ENCODE data around the gene SLC4A1. TPM values are rescaled to one million over a fixed set of nuclear protein-coding genes. Genes with fewer than 3 reads are reported as not detected.

Gene SLC4A1
- 0.10 and 0.13 TPM in 2 replicates for total RNA-seq

DNA sequence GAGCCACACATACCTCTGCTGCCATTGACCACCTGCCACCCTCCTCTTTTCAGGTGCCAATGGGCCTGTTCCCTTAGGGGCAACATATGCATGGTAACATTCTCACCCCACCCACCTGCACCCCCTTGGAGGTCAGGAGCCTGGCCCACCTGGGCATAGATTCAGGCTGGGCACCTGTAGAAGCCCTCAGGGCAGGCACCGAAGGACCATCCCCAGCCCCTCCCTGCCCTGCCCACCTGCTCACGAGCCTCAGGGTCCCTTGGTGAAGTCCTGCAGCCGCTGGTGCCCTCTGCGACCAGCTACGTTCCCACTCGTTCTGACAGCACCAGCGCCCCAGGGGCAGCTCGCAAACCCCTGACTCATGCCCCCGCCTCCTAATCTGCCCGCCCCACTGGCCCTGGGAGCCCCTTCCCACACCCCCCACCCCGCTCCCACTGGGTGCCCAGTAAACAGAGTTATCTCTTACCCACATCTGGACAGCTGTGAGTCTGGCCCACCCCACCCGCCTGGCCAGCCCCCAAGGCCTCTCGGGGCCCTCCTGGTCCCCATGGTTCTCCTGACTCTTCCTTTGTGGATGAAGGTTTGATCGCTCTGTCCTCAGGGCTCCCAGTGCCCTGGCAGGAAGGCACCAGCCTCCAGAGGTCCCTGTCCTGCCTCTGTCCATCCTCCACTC, at the start of gene SLC4A1:
Gene SLC4A1 (minus strand): TSS at position 318 of the 673 bp plus-strand sequence. CDS start 5,269 bp downstream, outside the sequence.
- no peaks in the 10 kb centered on the region for H3K36me3 Mint-ChIP-seq (ENCODE audit: low read depth)
- no peak within 1 kb of the TSS for H3K27ac Mint-ChIP-seq
- H3K4me1 Mint-ChIP-seq: no peaks in the 10 kb centered on the region

DNA sequence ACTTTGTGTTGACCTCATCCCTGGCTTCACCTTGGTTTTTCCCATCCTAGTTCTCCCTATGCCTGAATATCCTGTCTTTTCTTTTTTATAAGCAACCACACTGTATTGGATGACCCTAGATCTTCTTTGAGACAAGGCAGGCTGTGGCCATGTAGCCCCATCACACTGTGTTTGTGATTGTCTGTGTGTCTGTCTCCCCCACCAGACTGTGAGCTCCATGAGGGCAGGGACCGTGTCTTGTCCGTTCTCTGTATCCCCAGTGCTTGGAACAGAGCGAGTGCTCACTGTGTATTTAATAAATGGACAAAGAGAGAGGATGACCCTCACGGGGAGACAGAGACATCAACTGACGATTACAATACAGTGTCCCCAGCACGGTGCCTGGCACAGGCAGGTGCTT, 49.6 kb upstream of the SLC4A1 start:
- POLR2A ChIA-PET: interaction anchor here (1.6 kb wide), 1 partner anchor 8 kb away, joined by 3 read pairs; no protein-coding TSS in a partner anchor
- TF ChIP-seq, protein P1, sequence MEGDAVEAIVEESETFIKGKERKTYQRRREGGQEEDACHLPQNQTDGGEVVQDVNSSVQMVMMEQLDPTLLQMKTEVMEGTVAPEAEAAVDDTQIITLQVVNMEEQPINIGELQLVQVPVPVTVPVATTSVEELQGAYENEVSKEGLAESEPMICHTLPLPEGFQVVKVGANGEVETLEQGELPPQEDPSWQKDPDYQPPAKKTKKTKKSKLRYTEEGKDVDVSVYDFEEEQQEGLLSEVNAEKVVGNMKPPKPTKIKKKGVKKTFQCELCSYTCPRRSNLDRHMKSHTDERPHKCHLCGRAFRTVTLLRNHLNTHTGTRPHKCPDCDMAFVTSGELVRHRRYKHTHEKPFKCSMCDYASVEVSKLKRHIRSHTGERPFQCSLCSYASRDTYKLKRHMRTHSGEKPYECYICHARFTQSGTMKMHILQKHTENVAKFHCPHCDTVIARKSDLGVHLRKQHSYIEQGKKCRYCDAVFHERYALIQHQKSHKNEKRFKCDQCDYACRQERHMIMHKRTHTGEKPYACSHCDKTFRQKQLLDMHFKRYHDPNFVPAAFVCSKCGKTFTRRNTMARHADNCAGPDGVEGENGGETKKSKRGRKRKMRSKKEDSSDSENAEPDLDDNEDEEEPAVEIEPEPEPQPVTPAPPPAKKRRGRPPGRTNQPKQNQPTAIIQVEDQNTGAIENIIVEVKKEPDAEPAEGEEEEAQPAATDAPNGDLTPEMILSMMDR (IDR thresholded peaks at IDR 0.05): no peak
- ATAC-seq (ENCODE audit: low read depth) (no peak), DNase-seq (no peak)
- Mint-ChIP-seq H3K9me3 (peaks cover 2% of the 10 kb centered on the region), H3K27ac (no peak overlapping the region), H3K36me3 (ENCODE audit: low read depth) (peaks cover 34% of the 10 kb centered on the region), H3K4me1 (peaks cover 14% of the 10 kb centered on the region), H3K4me3 (peak overlapping the region; percentile 8), H3K27me3 (peaks cover 34% of the 10 kb centered on the region)
- CTCF ChIA-PET: interaction anchor here (1.6 kb wide), 1 partner anchor 107 kb away, joined by 8 read pairs; no protein-coding TSS in a partner anchor
- intact Hi-C loops (cut with micrococcal nuclease): loop anchor here (5.0 kb wide), 1 partner anchor 35 kb away; no protein-coding TSS in a partner anchor

More for the DNA sequence above, at the start of gene SLC4A1:
- TF ChIP-seq, protein P1 (IDR thresholded peaks at IDR 0.05): no peak
- DNase-seq: no peak
- Mint-ChIP-seq H3K9me3 (no peaks in the 10 kb centered on the region), H3K27me3 (peaks cover 10% of the 10 kb centered on the region), H3K4me3 (no peak within 1 kb of the TSS)
- POLR2A ChIA-PET: no interaction called here
- no peak for ATAC-seq (ENCODE audit: low read depth)
- CTCF ChIA-PET: no interaction called here
- intact Hi-C loops (cut with micrococcal nuclease): no loop called here

DNA sequence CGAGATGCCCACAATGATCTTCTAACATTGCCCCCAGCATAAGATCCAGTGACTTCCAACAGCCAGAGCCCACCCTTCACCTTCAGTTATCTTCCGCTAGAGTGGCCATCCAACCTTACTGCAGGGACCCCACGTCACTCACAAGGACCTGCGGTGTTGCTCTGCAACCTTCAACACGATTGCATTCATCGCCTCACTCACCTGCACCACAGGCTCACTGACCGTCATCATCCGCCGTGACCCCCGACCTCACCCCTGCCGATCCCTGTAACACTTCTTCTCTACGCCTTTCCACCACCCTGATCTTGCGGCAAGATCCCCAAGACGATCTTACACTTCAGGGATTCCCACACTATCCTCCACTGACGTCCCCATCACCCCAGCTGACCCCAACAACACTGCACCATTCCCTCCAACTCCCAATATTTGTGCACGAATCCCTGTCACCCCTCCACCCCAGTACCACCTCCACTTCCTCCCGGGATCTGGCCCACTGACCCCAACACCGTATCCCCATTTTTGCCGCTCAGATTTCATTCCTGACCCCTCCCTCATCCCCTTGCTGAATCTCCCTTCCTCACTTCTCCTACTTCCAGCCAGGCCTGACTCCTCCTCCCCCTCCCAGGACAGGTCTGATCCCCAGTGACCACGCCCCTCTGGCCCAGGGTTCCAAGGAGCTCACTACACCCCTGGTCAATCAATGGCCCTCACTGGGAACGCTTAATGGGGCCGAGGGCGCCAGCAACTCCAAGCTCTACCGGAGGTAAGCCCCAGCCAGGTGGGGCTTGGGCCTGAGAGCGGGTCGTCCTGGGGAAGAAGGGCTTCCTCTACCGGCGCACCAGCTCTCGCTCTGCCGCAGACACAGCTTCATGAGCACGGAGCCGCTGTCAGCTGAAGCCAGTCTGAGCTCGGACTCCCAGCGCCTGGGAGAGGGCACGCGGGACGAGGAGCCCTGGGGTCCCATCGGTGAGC, 48.1 kb upstream of the SLC4A1 start:
- Mint-ChIP-seq H3K36me3 (ENCODE audit: low read depth) (peaks cover 19% of the 10 kb centered on the region), H3K9me3 (peaks cover 2% of the 10 kb centered on the region), H3K4me1 (peaks cover 14% of the 10 kb centered on the region), H3K4me3 (peak overlapping the region; percentile 57), H3K27ac (no peak overlapping the region), H3K27me3 (peaks cover 37% of the 10 kb centered on the region)
- DNase-seq: no peak
- intact Hi-C loops (cut with micrococcal nuclease): loop anchor here (5.0 kb wide), 1 partner anchor 36 kb away; no protein-coding TSS in a partner anchor
- ChIA-PET POLR2A (interaction anchor here (0.6 to 2.5 kb wide), 5 partner anchors 8 to 95 kb away, joined by 3 to 24 read pairs (median 3); partner anchors contain the start of gene SLC25A39), CTCF (interaction anchor here (0.7 to 1.6 kb wide), 2 partner anchors 44 to 106 kb away, joined by 3 to 8 read pairs; no protein-coding TSS in a partner anchor)
- TF ChIP-seq, protein P1 (IDR thresholded peaks at IDR 0.05): no peak
- no peak for ATAC-seq (ENCODE audit: low read depth)

DNA sequence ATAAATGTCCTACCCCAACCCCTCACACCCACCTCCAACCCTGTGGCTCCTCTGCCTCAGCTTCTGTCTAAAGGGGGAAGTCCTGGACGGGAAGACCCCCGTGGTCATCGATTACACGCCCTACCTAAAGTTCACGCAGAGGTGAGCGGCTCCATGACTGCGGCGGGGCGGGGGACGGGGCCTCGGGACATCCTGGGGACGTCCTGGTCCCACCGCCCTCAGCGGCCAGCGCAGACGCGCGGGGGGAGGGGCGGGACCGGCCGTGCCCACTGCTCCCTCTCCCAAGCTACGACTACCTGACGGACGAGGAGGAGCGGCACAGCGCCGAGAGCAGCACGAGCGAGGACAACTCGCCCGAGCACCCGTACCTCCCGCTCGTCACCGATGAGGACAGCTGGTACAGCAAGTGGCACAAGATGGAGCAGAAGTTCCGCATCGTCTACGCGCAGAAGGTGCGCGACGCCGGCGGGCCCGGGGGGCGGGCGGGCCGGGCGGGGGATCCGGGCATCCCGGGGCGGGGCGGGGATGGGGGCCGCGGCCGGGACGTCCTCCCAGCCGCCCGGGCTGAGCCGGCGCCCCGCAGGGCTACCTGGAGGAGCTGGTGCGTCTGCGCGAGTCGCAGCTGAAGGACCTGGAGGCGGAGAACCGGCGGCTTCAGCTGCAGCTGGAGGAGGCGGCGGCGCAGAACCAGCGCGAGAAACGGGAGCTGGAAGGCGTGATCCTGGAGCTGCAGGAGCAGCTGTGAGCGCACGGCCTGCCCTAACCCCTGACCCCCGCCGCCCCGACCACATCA, 47.1 kb upstream of the SLC4A1 start:
- ChIA-PET CTCF (interaction anchor here (0.7 kb wide), 1 partner anchor 93 kb away, joined by 3 read pairs; no protein-coding TSS in a partner anchor), POLR2A (interaction anchor here (0.6 to 2.5 kb wide), 4 partner anchors 9 to 94 kb away, joined by 3 to 24 read pairs (median 4); partner anchors contain the start of gene SLC25A39)
- Mint-ChIP-seq H3K4me3 (peak overlapping the region; percentile 66), H3K36me3 (ENCODE audit: low read depth) (peaks cover 9% of the 10 kb centered on the region), H3K27me3 (peaks cover 39% of the 10 kb centered on the region), H3K9me3 (peaks cover 2% of the 10 kb centered on the region), H3K27ac (no peak overlapping the region), H3K4me1 (peaks cover 17% of the 10 kb centered on the region)
- DNase-seq: no peak
- intact Hi-C loops (cut with micrococcal nuclease): loop anchor here (5.0 kb wide), 1 partner anchor 37 kb away; no protein-coding TSS in a partner anchor
- peak; percentile 63 for ATAC-seq (ENCODE audit: low read depth)
- TF ChIP-seq, protein P1 (IDR thresholded peaks at IDR 0.05): no peak

All from activated B cell treated with CpG ODN at 0.5 μM for 24 hours (primary cell).